Astrocyte (in vitro differentiated cells and primary cell): Measurements from ENCODE around the gene C17orf113. TPM values are rescaled to one million over a fixed set of nuclear protein-coding genes. Genes with fewer than 3 reads are reported as not detected.
A peak's percentile ranks its signal among the peaks of the same experiment; 100 is the strongest.

Experiments used
- DNase-seq: peaks from one replicate; pipeline ENCODE4 v3.0.0-alpha.2; 2010; ENCODE audit warnings: low read depth
- FAIRE-seq: peaks from 2 replicates; lab custom pipeline; 2011; peaks lifted over from hg19 to GRCh38; lab: Jason Lieb, UNC
- H2AFZ ChIP-seq: 2 replicates; pipeline ENCODE4 v1.6.0; 2012; ENCODE audit warnings: low read depth, low read length, inconsistent platforms
- H3K27ac ChIP-seq: 2 replicates; pipeline ENCODE4 v1.5.1; 2011; ENCODE audit warnings: low read depth, low read length, inconsistent platforms
- H3K27me3 ChIP-seq: 2 replicates; pipeline ENCODE4 v1.6.0; 2011; ENCODE audit warnings: low read length, inconsistent platforms; ENCODE audit not compliant: insufficient read depth
- H3K36me3 ChIP-seq: 2 replicates; pipeline ENCODE4 v1.5.1; 2011; ENCODE audit warnings: low read length, inconsistent platforms; ENCODE audit not compliant: insufficient read depth
- H3K4me1 ChIP-seq: 2 replicates; pipeline ENCODE4 v1.5.1; 2011; ENCODE audit warnings: low read length, inconsistent platforms; ENCODE audit not compliant: insufficient read depth
- H3K4me2 ChIP-seq: 2 replicates; pipeline ENCODE4 v1.6.0; 2012; ENCODE audit warnings: low read length, inconsistent platforms
- H3K4me3 ChIP-seq: 2 replicates; pipeline ENCODE4 v1.5.1; 2011; ENCODE audit warnings: low read depth, mild to moderate bottlenecking, low read length, inconsistent platforms; ENCODE audit not compliant: insufficient read depth
- H3K79me2 ChIP-seq: 2 replicates; pipeline ENCODE4 v1.6.0; 2012; ENCODE audit warnings: mild to moderate bottlenecking, low read length, inconsistent platforms; ENCODE audit not compliant: insufficient read depth
- H3K9ac ChIP-seq: 2 replicates; pipeline ENCODE4 v1.6.0; 2012; ENCODE audit warnings: mild to moderate bottlenecking, low read length, inconsistent platforms
- H3K9me3 ChIP-seq: 2 replicates; pipeline ENCODE4 v1.5.1; 2012; ENCODE audit warnings: low read depth, mild to moderate bottlenecking, low read length, inconsistent platforms; ENCODE audit not compliant: insufficient read depth
- H4K20me1 ChIP-seq: 2 replicates; pipeline ENCODE4 v1.6.0; 2012; ENCODE audit warnings: low read length, inconsistent platforms; ENCODE audit not compliant: insufficient read depth
- H3K27ac Mint-ChIP-seq: one replicate; pipeline ENCODE4 v1.8.0; 2021; ENCODE audit warnings: mild to moderate bottlenecking, mixed read lengths; ENCODE audit not compliant: unreplicated experiment
- H3K27me3 Mint-ChIP-seq: one replicate; pipeline ENCODE4 v1.8.0; 2021; ENCODE audit warnings: low read depth, mixed read lengths; ENCODE audit not compliant: unreplicated experiment
- H3K36me3 Mint-ChIP-seq: one replicate; pipeline ENCODE4 v1.8.0; 2021; ENCODE audit warnings: low read depth, mixed read lengths; ENCODE audit not compliant: unreplicated experiment
- H3K4me1 Mint-ChIP-seq: one replicate; pipeline ENCODE4 v1.8.0; 2021; ENCODE audit warnings: low read depth, mixed read lengths; ENCODE audit not compliant: unreplicated experiment
- H3K4me3 Mint-ChIP-seq: one replicate; pipeline ENCODE4 v1.8.0; 2021; ENCODE audit warnings: mild to moderate bottlenecking, moderate library complexity, mixed read lengths; ENCODE audit not compliant: unreplicated experiment
- H3K9me3 Mint-ChIP-seq: one replicate; pipeline ENCODE4 v1.8.0; 2021; ENCODE audit warnings: mild to moderate bottlenecking, mixed read lengths; ENCODE audit not compliant: unreplicated experiment
- EZH2 ChIP-seq: IDR thresholded peaks from 2 replicates; pipeline ENCODE4 v1.6.1; 2012; ENCODE audit warnings: mild to moderate bottlenecking, low read length, inconsistent platforms; ENCODE audit not compliant: insufficient read depth
- total RNA-seq: library from RNA; stranded (reverse); gene quantifications from 2 replicates; pipeline ENCODE4 v1.2.1, GENCODE V29; 2021
- TF ChIP-seq, protein P1 (sequence below): IDR thresholded peaks from 2 replicates; pipeline ENCODE4 v1.5.1; 2011; ENCODE audit warnings: low read depth, mild to moderate bottlenecking, inconsistent platforms, low read length, moderate library complexity; ENCODE audit not compliant: insufficient read depth

Gene C17orf113
- total RNA-seq, 1 donor from 2014 or later = 0.23 TPM

- Mint-ChIP-seq H3K4me1 (peaks cover 5% of the 10 kb centered on the region), H3K27me3 (peaks cover 36% of the 10 kb centered on the region), H3K36me3 (no peaks in the 10 kb centered on the region), H3K4me3 (no peak overlapping the region), H3K9me3 (peaks cover 3% of the 10 kb centered on the region), H3K27ac (no peak overlapping the region)
- DNase-seq = no peak
- Histone ChIP-seq H3K9ac (no peak overlapping the region), H3K79me2 (no peaks in the 10 kb centered on the region), H3K27me3 (peaks cover 9% of the 10 kb centered on the region), H3K36me3 (no peaks in the 10 kb centered on the region), H3K4me2 (no peak overlapping the region), H3K4me1 (no peaks in the 10 kb centered on the region), H3K27ac (no peak overlapping the region), H3K9me3 (no peaks in the 10 kb centered on the region), H4K20me1 (no peaks in the 10 kb centered on the region), H2AFZ (no peak overlapping the region), H3K4me3 (no peak overlapping the region)
- no peak for TF ChIP-seq EZH2
- TF ChIP-seq, protein P1, sequence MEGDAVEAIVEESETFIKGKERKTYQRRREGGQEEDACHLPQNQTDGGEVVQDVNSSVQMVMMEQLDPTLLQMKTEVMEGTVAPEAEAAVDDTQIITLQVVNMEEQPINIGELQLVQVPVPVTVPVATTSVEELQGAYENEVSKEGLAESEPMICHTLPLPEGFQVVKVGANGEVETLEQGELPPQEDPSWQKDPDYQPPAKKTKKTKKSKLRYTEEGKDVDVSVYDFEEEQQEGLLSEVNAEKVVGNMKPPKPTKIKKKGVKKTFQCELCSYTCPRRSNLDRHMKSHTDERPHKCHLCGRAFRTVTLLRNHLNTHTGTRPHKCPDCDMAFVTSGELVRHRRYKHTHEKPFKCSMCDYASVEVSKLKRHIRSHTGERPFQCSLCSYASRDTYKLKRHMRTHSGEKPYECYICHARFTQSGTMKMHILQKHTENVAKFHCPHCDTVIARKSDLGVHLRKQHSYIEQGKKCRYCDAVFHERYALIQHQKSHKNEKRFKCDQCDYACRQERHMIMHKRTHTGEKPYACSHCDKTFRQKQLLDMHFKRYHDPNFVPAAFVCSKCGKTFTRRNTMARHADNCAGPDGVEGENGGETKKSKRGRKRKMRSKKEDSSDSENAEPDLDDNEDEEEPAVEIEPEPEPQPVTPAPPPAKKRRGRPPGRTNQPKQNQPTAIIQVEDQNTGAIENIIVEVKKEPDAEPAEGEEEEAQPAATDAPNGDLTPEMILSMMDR = peak; percentile 81
- FAIRE-seq = no peak
Observed at GRCh38 chr17:42067371-42068091, 17.1 kb upstream of the C17orf113 start.

- Histone ChIP-seq H2AFZ (no peak overlapping the region), H3K4me1 (no peaks in the 10 kb centered on the region), H3K9me3 (no peaks in the 10 kb centered on the region), H3K36me3 (no peaks in the 10 kb centered on the region), H3K27me3 (peaks cover 2% of the 10 kb centered on the region), H3K79me2 (no peaks in the 10 kb centered on the region), H3K4me2 (no peak overlapping the region), H3K9ac (no peak overlapping the region), H3K4me3 (no peak overlapping the region), H4K20me1 (no peaks in the 10 kb centered on the region), H3K27ac (no peak overlapping the region)
- FAIRE-seq = no peak
- peaks cover under 1% of the 10 kb centered on the region for H3K36me3 Mint-ChIP-seq
- DNase-seq = no peak
- H3K9me3 Mint-ChIP-seq = peaks cover 3% of the 10 kb centered on the region
- peaks cover 35% of the 10 kb centered on the region for H3K27me3 Mint-ChIP-seq
- TF ChIP-seq, protein P1 = no peak
- TF ChIP-seq EZH2 = no peak
- no peak overlapping the region for H3K4me3 Mint-ChIP-seq
- no peak overlapping the region for H3K27ac Mint-ChIP-seq
- H3K4me1 Mint-ChIP-seq = peaks cover 5% of the 10 kb centered on the region
Observed at GRCh38 chr17:42065201-42065600, 14.8 kb upstream of the C17orf113 start.

GRCh38 chr17:42062681-42063080, 12.3 kb upstream of the C17orf113 start:
- Histone ChIP-seq H2AFZ (no peak overlapping the region), H3K9ac (no peak overlapping the region), H3K36me3 (no peaks in the 10 kb centered on the region), H3K4me1 (no peaks in the 10 kb centered on the region), H3K9me3 (no peaks in the 10 kb centered on the region), H3K4me3 (no peak overlapping the region), H3K27ac (no peak overlapping the region), H3K79me2 (no peaks in the 10 kb centered on the region), H3K4me2 (no peak overlapping the region), H3K27me3 (peaks cover 2% of the 10 kb centered on the region), H4K20me1 (no peaks in the 10 kb centered on the region)
- H3K9me3 Mint-ChIP-seq = peaks cover 3% of the 10 kb centered on the region
- no peak overlapping the region for H3K27ac Mint-ChIP-seq
- peaks cover 32% of the 10 kb centered on the region for H3K27me3 Mint-ChIP-seq
- no peak for DNase-seq
- H3K4me3 Mint-ChIP-seq = peak overlapping the region; percentile 27
- no peak for FAIRE-seq
- TF ChIP-seq, protein P1 = no peak
- no peak for TF ChIP-seq EZH2
- peaks cover 5% of the 10 kb centered on the region for H3K4me1 Mint-ChIP-seq
- peaks cover 2% of the 10 kb centered on the region for H3K36me3 Mint-ChIP-seq
